GM12892 (cell line): ENCODE data around the gene CLCN1.

Experiments
- POLR2A ChIP-seq: IDR thresholded peaks from 2 replicates; pipeline ENCODE4 v1.6.1; 2011; ENCODE audit warnings: low read depth, low read length, control low read depth
- POLR2AphosphoS5 ChIP-seq: IDR thresholded peaks from 2 replicates; pipeline ENCODE4 v1.6.1; 2011; ENCODE audit warnings: low read depth, low read length, control low read depth
- TAF1 ChIP-seq: IDR thresholded peaks from 2 replicates; pipeline ENCODE4 v1.6.1; 2011; ENCODE audit warnings: low read depth, mild to moderate bottlenecking, control low read depth, low read length, borderline replicate concordance

DNA sequence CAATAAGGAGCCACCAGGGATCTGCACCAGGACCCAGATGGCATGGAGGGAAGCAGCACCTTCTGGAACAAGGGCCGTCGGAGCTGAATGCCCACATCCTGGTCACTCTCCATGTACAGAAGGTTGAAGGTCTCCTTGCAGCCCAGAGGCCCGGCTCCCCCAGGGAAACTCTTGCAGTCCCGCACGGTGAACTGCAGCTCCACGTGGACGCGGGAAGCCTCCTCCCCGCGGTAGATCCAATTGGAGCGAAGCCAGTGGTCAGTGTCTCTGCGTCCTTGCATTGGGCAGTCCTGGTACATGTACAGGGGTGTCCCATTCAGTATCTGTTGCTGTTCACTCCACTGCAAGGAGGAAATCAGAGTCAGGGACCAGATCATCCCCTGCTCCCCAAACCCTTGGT is 85.4 kb downstream of the CLCN1 start:
- no peak for TF ChIP-seq POLR2AphosphoS5
- no peak for TF ChIP-seq POLR2A
- no peak for TF ChIP-seq TAF1
